ENCODE results near the gene IPO13.

The IPO13 gene

DNA sequence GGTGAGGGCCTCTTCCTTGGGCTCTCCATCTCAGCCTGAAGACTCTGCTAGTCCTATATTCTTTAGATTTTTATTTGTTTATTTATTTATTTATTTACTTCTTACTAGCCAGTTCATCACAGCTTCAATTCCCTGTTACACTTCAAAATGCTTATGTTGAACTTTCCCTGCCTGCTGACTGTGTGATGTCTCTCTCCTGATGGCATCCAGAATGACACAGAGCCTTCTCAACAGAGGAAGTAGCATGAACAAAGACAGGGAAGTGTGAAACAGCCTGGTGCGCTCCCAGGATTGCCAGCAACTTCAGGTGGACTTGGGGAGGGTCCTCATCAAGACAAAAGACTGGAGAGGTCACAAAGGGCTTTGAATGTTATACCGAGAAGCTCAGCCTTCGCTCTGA is 4.3 kb upstream of the IPO13 start:
- TF ChIP-seq, protein P1, sequence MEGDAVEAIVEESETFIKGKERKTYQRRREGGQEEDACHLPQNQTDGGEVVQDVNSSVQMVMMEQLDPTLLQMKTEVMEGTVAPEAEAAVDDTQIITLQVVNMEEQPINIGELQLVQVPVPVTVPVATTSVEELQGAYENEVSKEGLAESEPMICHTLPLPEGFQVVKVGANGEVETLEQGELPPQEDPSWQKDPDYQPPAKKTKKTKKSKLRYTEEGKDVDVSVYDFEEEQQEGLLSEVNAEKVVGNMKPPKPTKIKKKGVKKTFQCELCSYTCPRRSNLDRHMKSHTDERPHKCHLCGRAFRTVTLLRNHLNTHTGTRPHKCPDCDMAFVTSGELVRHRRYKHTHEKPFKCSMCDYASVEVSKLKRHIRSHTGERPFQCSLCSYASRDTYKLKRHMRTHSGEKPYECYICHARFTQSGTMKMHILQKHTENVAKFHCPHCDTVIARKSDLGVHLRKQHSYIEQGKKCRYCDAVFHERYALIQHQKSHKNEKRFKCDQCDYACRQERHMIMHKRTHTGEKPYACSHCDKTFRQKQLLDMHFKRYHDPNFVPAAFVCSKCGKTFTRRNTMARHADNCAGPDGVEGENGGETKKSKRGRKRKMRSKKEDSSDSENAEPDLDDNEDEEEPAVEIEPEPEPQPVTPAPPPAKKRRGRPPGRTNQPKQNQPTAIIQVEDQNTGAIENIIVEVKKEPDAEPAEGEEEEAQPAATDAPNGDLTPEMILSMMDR (IDR thresholded peaks at IDR 0.05; ENCODE audit: insufficient read depth, low read length, missing control alignments) = no peak
- CTCF ChIA-PET = interaction anchor here (6.2 to 10.1 kb wide), 2 partner anchors 10 to 177 kb away, joined by 98 to 167 read pairs; partner anchors contain the start of gene ARTN
- no peak overlapping the region for H3K4me3 ChIP-seq (ENCODE audit: low read depth, low read length)
- POLR2A ChIA-PET = no interaction called here
- no peak for DNase-seq (ENCODE audit: low read depth, low spot score)

DNA sequence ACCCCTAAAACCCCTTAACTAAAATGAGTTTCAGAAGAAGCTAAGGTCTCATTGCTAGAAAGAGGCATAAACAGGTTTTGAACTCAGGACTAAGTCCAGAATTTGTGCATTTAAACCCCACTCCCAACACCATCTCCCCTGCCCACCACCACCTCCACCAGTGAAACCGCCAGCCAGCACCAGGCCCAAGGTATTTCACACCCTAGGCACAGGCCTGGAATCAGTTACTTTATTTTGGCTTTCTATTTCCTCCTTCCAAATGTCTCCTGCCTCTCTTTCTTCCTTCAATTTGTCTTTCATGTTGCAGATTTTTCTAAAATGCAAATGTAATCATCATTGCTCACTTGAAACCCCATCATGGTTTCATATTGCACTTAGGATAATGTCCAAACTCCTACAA is 1.9 kb upstream of the IPO13 start:
- POLR2A ChIA-PET = no interaction called here
- H3K4me3 ChIP-seq (ENCODE audit: low read depth, low read length) = no peak overlapping the region
- CTCF ChIA-PET = interaction anchor here (1.0 to 10.1 kb wide), 3 partner anchors 12 to 180 kb away, joined by 3 to 167 read pairs (median 98); partner anchors contain the start of gene ARTN
- no peak for DNase-seq (ENCODE audit: low read depth, low spot score)
- TF ChIP-seq, protein P1 (IDR thresholded peaks at IDR 0.05; ENCODE audit: insufficient read depth, low read length, missing control alignments) = no peak

DNA sequence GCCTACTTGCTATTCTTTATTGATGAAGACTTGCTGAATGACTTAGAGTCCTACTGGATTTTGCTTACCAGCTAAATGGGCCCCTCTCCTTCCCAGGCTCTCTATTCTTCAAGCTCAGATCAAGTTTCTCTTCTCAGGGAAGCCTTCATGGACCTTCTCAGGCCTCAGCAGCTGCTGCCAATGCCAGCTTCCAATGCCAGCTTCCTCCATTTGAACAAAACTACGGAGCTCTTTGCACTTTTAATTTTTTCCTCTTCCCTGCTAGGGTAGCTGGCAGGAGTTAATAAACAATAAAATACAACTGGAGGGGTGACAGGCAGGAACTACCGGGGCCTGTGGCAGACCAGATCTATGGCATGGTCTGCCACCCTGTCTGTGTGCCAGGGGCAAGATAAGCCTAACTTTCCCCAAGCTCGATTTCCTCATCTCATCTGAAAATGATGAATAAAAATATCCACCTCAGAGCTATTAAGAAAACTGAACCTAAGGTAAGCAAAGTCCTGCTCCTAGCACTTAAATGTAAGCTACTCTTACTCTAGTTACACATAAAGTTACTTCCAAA is 995 bp upstream of the IPO13 start:
- peak overlapping the region; percentile 86 for H3K4me3 ChIP-seq (ENCODE audit: low read depth, low read length)
- DNase-seq (ENCODE audit: low read depth, low spot score) = no peak
- ChIA-PET POLR2A (interaction anchor here (0.6 kb wide), 1 partner anchor 570 kb away, joined by 4 read pairs; no protein-coding TSS in a partner anchor), CTCF (interaction anchor here (0.6 to 10.1 kb wide), 12 partner anchors 9 to 416 kb away, joined by 3 to 167 read pairs (median 4); partner anchors contain the start of gene ARTN)
- TF ChIP-seq, protein P1 (IDR thresholded peaks at IDR 0.05; ENCODE audit: insufficient read depth, low read length, missing control alignments) = no peak

DNA sequence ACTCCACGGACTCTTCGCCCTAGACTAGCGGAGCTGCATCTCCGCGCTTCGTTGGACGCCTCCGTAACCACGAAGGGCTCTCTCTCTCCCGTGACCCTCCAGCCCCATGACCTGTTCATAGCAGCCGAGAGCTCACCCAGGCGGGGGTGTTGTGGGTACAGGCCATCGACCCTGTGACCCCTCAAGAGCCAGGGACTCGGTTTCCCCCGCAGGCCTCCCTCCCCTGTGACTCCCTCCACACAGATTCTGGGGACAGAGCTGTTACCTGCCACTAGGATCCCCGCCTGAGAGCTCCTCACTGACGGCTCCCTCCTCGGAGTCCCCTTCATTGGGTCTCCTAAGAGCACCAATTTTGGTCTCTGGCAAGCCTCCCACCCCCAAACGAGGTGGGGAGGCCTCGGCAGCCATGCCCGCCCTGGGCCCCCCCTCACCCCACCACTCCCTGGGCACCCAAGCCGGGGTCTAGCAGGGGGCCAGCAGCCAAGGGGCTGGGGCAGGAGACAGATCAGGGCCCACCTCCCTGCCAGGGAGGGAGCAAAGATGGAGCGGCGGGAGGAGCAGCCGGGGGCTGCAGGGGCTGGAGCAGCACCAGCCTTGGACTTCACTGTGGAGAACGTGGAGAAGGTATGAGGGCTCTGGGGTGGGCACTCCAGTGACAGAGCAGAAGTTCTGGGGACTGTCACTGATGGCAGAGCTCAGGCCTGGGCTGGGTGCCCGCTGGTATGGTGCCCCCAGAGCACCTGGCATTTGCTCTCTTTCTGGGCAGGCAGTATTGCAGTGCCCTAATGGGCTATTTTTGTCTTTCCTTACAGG is 517 bp downstream of the IPO13 start:
- POLR2A ChIA-PET = interaction anchor here (1.6 kb wide), 1 partner anchor 9 kb away, joined by 4 read pairs; no protein-coding TSS in a partner anchor
- no peak for DNase-seq (ENCODE audit: low read depth, low spot score)
- TF ChIP-seq, protein P1 (IDR thresholded peaks at IDR 0.05; ENCODE audit: insufficient read depth, low read length, missing control alignments) = no peak
- peak overlapping the region; percentile 86 for H3K4me3 ChIP-seq (ENCODE audit: low read depth, low read length)
- CTCF ChIA-PET = interaction anchor here (1.0 to 10.1 kb wide), 11 partner anchors 9 to 211 kb away, joined by 3 to 167 read pairs (median 5); partner anchors contain the start of genes ARTN and DPH2

DNA sequence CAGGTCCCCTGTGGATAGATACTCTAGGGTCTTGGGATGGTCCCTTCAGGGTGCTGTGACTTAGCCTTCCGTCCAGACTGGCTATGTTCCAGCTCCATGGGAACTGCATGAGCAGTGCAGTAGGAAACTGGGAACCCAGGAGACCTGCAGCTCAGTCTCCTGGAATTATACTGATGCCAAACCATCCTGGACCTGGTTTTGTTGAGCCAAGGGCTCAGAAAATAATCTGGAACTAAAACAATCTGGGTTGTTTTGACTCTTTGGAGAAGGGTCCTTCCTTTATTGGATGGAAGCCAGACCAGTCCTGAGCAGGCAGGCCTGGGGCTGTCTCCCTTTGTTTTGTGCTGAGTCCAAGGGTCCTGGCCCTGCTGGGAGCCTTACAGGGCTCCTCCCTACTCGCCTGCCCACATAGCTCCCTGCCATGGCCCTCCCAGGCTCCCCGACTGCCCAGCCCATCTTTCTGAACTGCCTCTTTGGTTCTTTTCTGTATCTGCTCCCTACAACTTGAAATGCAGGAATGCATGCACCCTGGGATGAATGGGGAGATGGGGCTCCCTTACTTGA is 1.2 kb downstream of the IPO13 start:
- POLR2A ChIA-PET = interaction anchor here (1.6 kb wide), 1 partner anchor 8 kb away, joined by 4 read pairs; no protein-coding TSS in a partner anchor
- TF ChIP-seq, protein P1 (IDR thresholded peaks at IDR 0.05; ENCODE audit: insufficient read depth, low read length, missing control alignments) = no peak
- DNase-seq (ENCODE audit: low read depth, low spot score) = no peak
- CTCF ChIA-PET = interaction anchor here (1.4 to 10.1 kb wide), 7 partner anchors 8 to 183 kb away, joined by 4 to 167 read pairs (median 8); partner anchors contain the start of genes ARTN and DPH2
- peak overlapping the region; percentile 86 for H3K4me3 ChIP-seq (ENCODE audit: low read depth, low read length)
